ENCODE data around the gene NPR1.
"Not testable (repeated sequence)": the region's sequence is repeated elsewhere in the genome, so short reads cannot be mapped to it uniquely, and the experiment has no call there.

Gene NPR1

GRCh38 chr1:153651771-153652170 lies 26.7 kb upstream of the NPR1 start:
- DNase-seq: no peak

GRCh38 chr1:153652805-153653500 lies 25.5 kb upstream of the NPR1 start:
- peak; percentile 37 for DNase-seq

GRCh38 chr1:153655333-153655732 lies 23.2 kb upstream of the NPR1 start:
- no peak for DNase-seq

GRCh38 chr1:153658400-153659174 lies 19.9 kb upstream of the NPR1 start, which contains the start of gene SNAPIN:
SNAPIN (plus strand) TSS chr1:153658703; CDS start chr1:153658744, 41 bp downstream.
- DNase-seq: peak; percentile 87

- DNase-seq: no peak
Measured at GRCh38 chr1:153659175-153659534, 19.3 kb upstream of the NPR1 start.

- DNase-seq: no peak
Measured at GRCh38 chr1:153659656-153660055, 18.8 kb upstream of the NPR1 start.

- no peak for DNase-seq
Measured at GRCh38 chr1:153661111-153661708, 17.3 kb upstream of the NPR1 start.

- no peak for DNase-seq
Measured at GRCh38 chr1:153662269-153662668, 16.2 kb upstream of the NPR1 start.

GRCh38 chr1:153663211-153663610 lies 15.3 kb upstream of the NPR1 start:
- DNase-seq: no peak

GRCh38 chr1:153667439-153667838 lies 11.0 kb upstream of the NPR1 start:
- DNase-seq: no peak

GRCh38 chr1:153668672-153669071 lies 9.8 kb upstream of the NPR1 start:
- not testable (repeated sequence) for DNase-seq

GRCh38 chr1:153669606-153670005 lies 8.9 kb upstream of the NPR1 start:
- DNase-seq: no peak

- DNase-seq: no peak
Measured at GRCh38 chr1:153670257-153670858, 8.1 kb upstream of the NPR1 start.

- peak; percentile 100 for DNase-seq
Measured at GRCh38 chr1:153670859-153671627, 7.4 kb upstream of the NPR1 start, which contains the start of gene ILF2. ILF2 (minus strand) TSS chr1:153670993; CDS start chr1:153670922, 71 bp downstream.

- not testable (repeated sequence) for DNase-seq
Measured at GRCh38 chr1:153671628-153672353, 6.7 kb upstream of the NPR1 start.

- no peak for DNase-seq
Measured at GRCh38 chr1:153673511-153673910, 5.0 kb upstream of the NPR1 start.

- DNase-seq: peak; percentile 38
Measured at GRCh38 chr1:153677718-153678518, 570 bp upstream of the NPR1 start.

- DNase-seq: no peak
Measured at GRCh38 chr1:153679337-153680119, 1.0 kb downstream of the NPR1 start.

GRCh38 chr1:153680120-153680403 lies 1.6 kb downstream of the NPR1 start:
- DNase-seq: no peak

GRCh38 chr1:153682730-153683129 lies 4.2 kb downstream of the NPR1 start:
- DNase-seq: no peak
